ENCODE data around the gene MLLT10. TPM values are rescaled to one million over a fixed set of nuclear protein-coding genes. Genes with fewer than 3 reads are reported as not detected.

The MLLT10 gene
- total and polyA plus RNA-seq, 5 experiments from 2014 or later: 3.5 to 64.7 (median 4.6) TPM

- POLR2A ChIA-PET: interaction anchor here (0.6 to 1.4 kb wide), 4 partner anchors 9 to 797 kb away, joined by 3 to 9 read pairs (median 3); partner anchors contain the start of gene DNAJC1
- Mint-ChIP-seq H3K9me3 (no peaks in the 10 kb centered on the region), H3K36me3 (peaks cover 0 to 5% (median 3%) of the 10 kb centered on the region in 3 donors), H3K4me1 (peaks cover 15 to 31% (median 23%) of the 10 kb centered on the region in 4 donors), H3K4me3 (peak overlapping the region; percentile 83 to 96 (median 92)), H3K27ac (peak overlapping the region; percentile 82 to 97 (median 94)), H3K27me3 (peaks cover 25 to 46% (median 35%) of the 10 kb centered on the region in 5 donors)
- DNase-seq (peak in 6 of 10 donors; percentile 24 to 39 (median 30)), ATAC-seq (peak; percentile 11 to 33)
Measured at GRCh38 chr10:21526860-21527597, 7.0 kb upstream of the MLLT10 start.

GRCh38 chr10:21527598-21528235 is 6.3 kb upstream of the MLLT10 start:
- H3K27ac Mint-ChIP-seq: peak overlapping the region in 7 of 10 donors; percentile 29 to 94 (median 60)
- POLR2A ChIA-PET: interaction anchor here (1.3 to 1.4 kb wide), 2 partner anchors 9 to 476 kb away, joined by 3 to 9 read pairs; partner anchors contain the start of gene DNAJC1
- H3K27me3 Mint-ChIP-seq: peaks cover 24 to 39% (median 32%) of the 10 kb centered on the region in 5 donors
- H3K9me3 Mint-ChIP-seq: no peaks in the 10 kb centered on the region
- DNase-seq (no peak), ATAC-seq (no peak)
- peaks cover 17 to 34% (median 24%) of the 10 kb centered on the region in 4 donors for H3K4me1 Mint-ChIP-seq
- H3K4me3 Mint-ChIP-seq: peak overlapping the region; percentile 70 to 89 (median 80)
- peaks cover 0 to 5% (median 3%) of the 10 kb centered on the region in 3 donors for H3K36me3 Mint-ChIP-seq

- no peak for DNase-seq
- no peaks in the 10 kb centered on the region for H3K9me3 Mint-ChIP-seq
- POLR2A ChIA-PET: no interaction called here
- peaks cover 17 to 32% (median 28%) of the 10 kb centered on the region in 5 donors for H3K27me3 Mint-ChIP-seq
- peaks cover 0 to 5% (median 3%) of the 10 kb centered on the region in 3 donors for H3K36me3 Mint-ChIP-seq
- peak overlapping the region in 5 of 10 donors; percentile 18 to 89 (median 45) for H3K4me3 Mint-ChIP-seq
- no peak for ATAC-seq
- H3K4me1 Mint-ChIP-seq: peaks cover 20 to 40% (median 31%) of the 10 kb centered on the region in 4 donors
- peak overlapping the region in 5 of 10 donors; percentile 19 to 94 (median 48) for H3K27ac Mint-ChIP-seq
Measured at GRCh38 chr10:21528236-21529031, 5.6 kb upstream of the MLLT10 start.

- peaks cover 0 to 5% (median 0%) of the 10 kb centered on the region in 3 donors for H3K36me3 Mint-ChIP-seq
- ATAC-seq (no peak), DNase-seq (no peak)
- H3K4me1 Mint-ChIP-seq: peaks cover 19 to 38% (median 33%) of the 10 kb centered on the region in 4 donors
- no peak overlapping the region for H3K4me3 Mint-ChIP-seq
- H3K9me3 Mint-ChIP-seq: no peaks in the 10 kb centered on the region
- H3K27me3 Mint-ChIP-seq: peaks cover 14 to 28% (median 24%) of the 10 kb centered on the region in 5 donors
- no peak overlapping the region for H3K27ac Mint-ChIP-seq
- POLR2A ChIA-PET: no interaction called here
Measured at GRCh38 chr10:21529032-21529910, 4.8 kb upstream of the MLLT10 start.

GRCh38 chr10:21530168-21530567 is 3.9 kb upstream of the MLLT10 start:
- DNase-seq: no peak
- no peaks in the 10 kb centered on the region for H3K9me3 Mint-ChIP-seq
- ATAC-seq: no peak
- no peak overlapping the region for H3K27ac Mint-ChIP-seq
- H3K27me3 Mint-ChIP-seq: peaks cover 8 to 21% (median 17%) of the 10 kb centered on the region in 5 donors
- H3K4me3 Mint-ChIP-seq: no peak overlapping the region
- peaks cover 0 to 3% (median 0%) of the 10 kb centered on the region in 3 donors for H3K36me3 Mint-ChIP-seq
- POLR2A ChIA-PET: no interaction called here
- H3K4me1 Mint-ChIP-seq: peaks cover 16 to 32% (median 27%) of the 10 kb centered on the region in 4 donors

GRCh38 chr10:21530641-21531040 is 3.4 kb upstream of the MLLT10 start:
- Mint-ChIP-seq H3K4me1 (peaks cover 13 to 32% (median 27%) of the 10 kb centered on the region in 4 donors), H3K4me3 (no peak overlapping the region), H3K9me3 (no peaks in the 10 kb centered on the region), H3K27ac (no peak overlapping the region), H3K27me3 (peaks cover 6 to 16% (median 13%) of the 10 kb centered on the region in 5 donors), H3K36me3 (no peaks in the 10 kb centered on the region)
- DNase-seq: no peak
- POLR2A ChIA-PET: no interaction called here
- no peak for ATAC-seq

- no peaks in the 10 kb centered on the region for H3K9me3 Mint-ChIP-seq
Measured at GRCh38 chr10:21531164-21531563, 2.9 kb upstream of the MLLT10 start.

GRCh38 chr10:21532694-21533466 is 1.2 kb upstream of the MLLT10 start:
- Mint-ChIP-seq H3K4me3 (peak overlapping the region; percentile 89 to 98 (median 92)), H3K27me3 (peaks cover 0 to 5% (median 4%) of the 10 kb centered on the region in 5 donors), H3K36me3 (peaks cover 0 to 10% (median 0%) of the 10 kb centered on the region in 3 donors), H3K27ac (peak overlapping the region; percentile 37 to 99 (median 96)), H3K4me1 (peaks cover 9 to 25% (median 22%) of the 10 kb centered on the region in 4 donors), H3K9me3 (no peaks in the 10 kb centered on the region)
- ATAC-seq: no peak
- no peak for DNase-seq
- POLR2A ChIA-PET: interaction anchor here (0.5 to 2.5 kb wide), 7 partner anchors 9 to 904 kb away, joined by 3 to 11 read pairs (median 3); partner anchors contain the start of gene DNAJC1

More at GRCh38 chr10:21531164-21531563, 2.9 kb upstream of the MLLT10 start:
- DNase-seq (no peak), ATAC-seq (no peak)
- no peaks in the 10 kb centered on the region for H3K36me3 Mint-ChIP-seq
- H3K27me3 Mint-ChIP-seq: peaks cover 6 to 16% (median 11%) of the 10 kb centered on the region in 5 donors
- no peak overlapping the region for H3K27ac Mint-ChIP-seq
- POLR2A ChIA-PET: no interaction called here
- H3K4me1 Mint-ChIP-seq: peaks cover 14 to 33% (median 28%) of the 10 kb centered on the region in 4 donors
- no peak overlapping the region for H3K4me3 Mint-ChIP-seq

GRCh38 chr10:21534280-21534586 is 201 bp downstream of the MLLT10 start:
- Mint-ChIP-seq H3K27me3 (no peaks in the 10 kb centered on the region), H3K36me3 (peaks cover 0 to 23% (median 5%) of the 10 kb centered on the region in 3 donors), H3K4me1 (peaks cover 9 to 26% (median 21%) of the 10 kb centered on the region in 4 donors), H3K4me3 (peak overlapping the region; percentile 81 to 94 (median 90)), H3K9me3 (no peaks in the 10 kb centered on the region), H3K27ac (peak overlapping the region in 9 of 10 donors; percentile 52 to 96 (median 91))
- DNase-seq (no peak), ATAC-seq (no peak)
- POLR2A ChIA-PET: interaction anchor here (0.5 to 2.5 kb wide), 3 partner anchors 15 to 1096 kb away, joined by 3 to 11 read pairs (median 8); no protein-coding TSS in a partner anchor

GRCh38 chr10:21534604-21535493 is 817 bp downstream of the MLLT10 start:
- H3K9me3 Mint-ChIP-seq: no peaks in the 10 kb centered on the region
- no peaks in the 10 kb centered on the region for H3K27me3 Mint-ChIP-seq
- H3K4me3 Mint-ChIP-seq: peak overlapping the region; percentile 81 to 94 (median 90)
- DNase-seq (peak in 8 of 10 donors; percentile 30 to 73 (median 44)), ATAC-seq (peak; percentile 42 to 52)
- peak overlapping the region in 9 of 10 donors; percentile 82 to 96 (median 91) for H3K27ac Mint-ChIP-seq
- H3K36me3 Mint-ChIP-seq: peaks cover 0 to 29% (median 8%) of the 10 kb centered on the region in 3 donors
- H3K4me1 Mint-ChIP-seq: peaks cover 9 to 26% (median 21%) of the 10 kb centered on the region in 4 donors
- POLR2A ChIA-PET: interaction anchor here (0.5 to 0.6 kb wide), 2 partner anchors 777 to 1095 kb away, joined by 3 to 6 read pairs; no protein-coding TSS in a partner anchor
